HG03139 (cell line): ENCODE measurements around the gene PLA1A.
"Not testable (repeated sequence)": the region's sequence is repeated elsewhere in the genome, so short reads cannot be mapped to it uniquely, and the experiment has no call there.

Source experiments
- ATAC-seq: cut with Tn5 transposase; IDR thresholded peaks from one replicate; pipeline ENCODE4 v1.9.1; 2021; ENCODE audit not compliant: unreplicated experiment

Gene PLA1A

DNA sequence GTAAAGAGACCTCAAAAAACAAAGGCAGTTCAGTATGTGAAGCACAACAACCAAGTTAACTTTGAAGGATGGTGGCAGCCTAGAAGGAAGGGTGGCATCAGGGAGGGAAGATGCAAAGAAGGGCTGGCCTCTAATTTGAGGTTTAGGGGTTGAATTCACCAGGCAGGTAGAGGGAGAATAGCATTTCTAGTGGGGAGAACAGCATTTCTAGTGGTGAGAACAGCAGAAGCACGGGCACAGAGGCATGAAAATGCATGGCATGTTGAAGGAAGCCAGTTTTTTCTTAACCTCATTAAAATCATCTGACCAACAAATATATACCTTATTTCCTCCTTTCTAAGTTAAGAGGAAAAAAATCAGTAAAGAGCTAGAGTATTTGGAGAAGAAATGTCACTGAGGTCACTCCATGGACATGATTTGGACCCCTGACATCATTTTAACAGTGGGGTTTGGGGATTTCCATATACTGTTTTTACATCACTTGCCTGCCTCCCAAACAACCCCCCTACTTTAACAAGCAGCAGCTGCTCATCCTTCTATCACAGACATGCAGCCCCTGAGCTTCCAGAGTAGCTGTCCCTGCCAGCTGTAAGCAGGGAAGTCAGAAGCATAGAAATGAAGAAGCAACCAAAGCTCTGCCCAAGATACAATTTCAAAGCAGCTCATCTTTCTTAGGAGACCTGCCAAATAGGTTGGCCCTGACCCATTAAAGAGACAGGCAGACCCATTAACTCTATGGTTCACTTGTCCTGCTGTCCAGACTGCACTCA lies 65.1 kb downstream of the PLA1A start:
- no peak for ATAC-seq

DNA sequence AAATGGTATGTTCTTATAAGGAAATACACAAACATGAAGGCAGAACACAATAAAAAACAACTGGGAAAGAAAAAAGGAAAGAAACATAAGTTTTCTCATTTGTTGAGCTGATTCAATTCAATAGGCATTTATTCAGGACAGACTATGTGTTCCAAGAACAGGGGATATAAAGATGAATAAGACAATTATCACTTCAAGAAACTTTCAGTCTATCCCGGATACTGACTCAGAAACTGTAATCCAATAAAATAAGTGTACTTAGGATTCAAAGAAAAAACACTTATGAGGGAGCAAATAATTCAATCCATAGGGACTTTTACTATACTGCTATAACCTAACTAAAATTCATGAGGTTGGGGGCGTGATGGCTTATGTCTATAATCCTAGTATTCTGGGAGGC lies 66.2 kb downstream of the PLA1A start:
- no peak for ATAC-seq

DNA sequence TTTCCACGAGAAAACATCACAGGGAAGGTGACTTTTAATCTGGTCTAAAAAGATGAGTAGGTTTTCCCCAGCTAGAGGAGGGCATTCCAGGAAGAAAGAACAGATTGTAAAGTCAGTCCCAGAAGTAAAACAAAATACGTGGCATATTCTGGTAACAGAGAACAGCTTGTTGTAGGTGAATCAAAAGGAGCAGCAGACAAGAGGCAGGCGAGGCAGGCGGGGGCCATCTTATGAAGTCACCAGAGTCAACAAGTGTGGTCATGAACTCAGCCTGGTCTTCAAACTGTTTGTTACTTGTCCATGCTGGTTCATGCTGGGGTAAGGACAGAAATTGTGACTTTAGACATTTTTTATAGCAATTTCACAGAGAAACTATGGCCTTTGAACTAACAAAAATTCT lies 66.7 kb downstream of the PLA1A start:
- no peak for ATAC-seq

DNA sequence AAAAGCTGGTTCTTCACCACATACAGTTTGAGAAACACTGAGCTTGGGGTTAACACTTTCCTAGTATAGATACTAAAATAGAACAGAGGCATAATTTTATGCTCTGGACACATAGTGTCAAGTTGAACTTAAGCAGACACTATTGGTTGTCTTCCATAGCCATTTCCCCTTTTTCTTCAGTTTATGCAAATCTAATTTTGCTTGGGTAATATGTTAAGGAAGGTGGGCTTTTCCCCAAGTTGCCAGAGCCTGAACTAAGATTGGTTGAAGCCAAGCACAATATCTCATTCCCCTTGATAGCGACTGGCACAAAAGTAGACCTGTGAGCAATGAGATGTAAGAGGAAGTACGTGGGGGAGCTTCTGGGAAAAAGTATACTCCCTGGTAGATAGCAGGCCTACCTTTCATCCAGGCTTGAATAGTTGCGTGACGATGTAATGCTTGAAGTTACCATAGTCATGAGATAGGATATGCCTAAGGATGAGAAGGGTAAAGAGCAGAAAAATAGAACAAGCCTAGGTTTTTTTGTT lies 67.2 kb downstream of the PLA1A start:
- no peak for ATAC-seq

DNA sequence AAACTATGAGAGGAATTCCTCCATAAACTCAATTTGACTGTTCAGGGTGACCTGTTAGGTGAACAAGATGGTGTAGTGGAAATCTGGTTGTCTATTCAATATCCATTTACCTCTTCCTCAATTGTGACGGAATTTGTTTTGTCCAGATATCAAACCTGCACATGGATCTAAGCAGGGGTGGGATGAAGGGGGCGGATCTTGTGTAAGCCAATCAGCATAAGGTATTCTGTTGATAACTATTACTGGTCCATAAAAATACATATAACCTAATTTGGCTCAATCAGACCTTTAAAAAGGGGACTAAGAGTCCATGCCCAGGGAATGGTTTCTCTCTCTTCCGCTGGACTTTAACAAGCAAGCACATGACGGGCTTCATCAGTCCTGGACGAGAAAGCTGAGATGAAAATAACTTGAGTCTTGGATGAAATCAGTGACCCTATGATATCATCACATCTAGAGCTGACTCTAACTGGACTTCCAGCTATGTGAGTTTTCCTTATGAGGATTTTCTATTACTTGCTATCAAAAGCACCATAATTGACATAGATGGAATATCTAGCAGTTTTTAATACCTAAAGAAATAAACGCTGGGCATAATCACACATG lies 68.4 kb downstream of the PLA1A start:
- ATAC-seq: no peak

DNA sequence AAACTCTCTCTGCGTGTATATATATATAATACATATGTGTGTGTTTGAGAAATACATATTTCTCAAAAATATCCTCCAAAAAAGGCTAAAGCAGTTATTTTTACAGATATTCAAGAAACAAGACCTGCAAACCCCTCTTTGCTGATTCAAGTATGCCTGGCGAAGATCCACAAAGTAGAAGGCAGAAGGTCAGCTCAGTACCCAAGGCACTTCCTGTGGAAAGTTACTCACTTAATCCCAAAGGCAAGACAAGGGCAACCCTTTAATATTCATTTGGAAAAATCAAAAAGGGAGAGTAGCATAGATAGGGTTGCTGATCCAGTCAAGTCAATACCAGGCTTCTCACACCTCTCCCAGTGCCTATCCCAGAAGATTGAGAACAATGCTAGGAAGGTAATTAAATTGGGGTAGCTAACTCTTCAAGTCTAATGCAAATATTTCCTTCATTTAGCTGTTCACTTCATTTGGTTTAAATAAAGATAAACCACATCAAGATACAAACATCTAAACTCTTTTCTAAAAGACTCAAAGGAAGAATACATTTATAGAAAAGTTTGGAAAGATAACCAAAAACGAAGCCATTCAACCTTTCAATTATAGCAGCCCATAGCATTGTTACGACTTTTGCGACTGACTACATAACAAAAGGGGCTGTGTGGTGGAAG lies 72.4 kb downstream of the PLA1A start:
- no peak for ATAC-seq

DNA sequence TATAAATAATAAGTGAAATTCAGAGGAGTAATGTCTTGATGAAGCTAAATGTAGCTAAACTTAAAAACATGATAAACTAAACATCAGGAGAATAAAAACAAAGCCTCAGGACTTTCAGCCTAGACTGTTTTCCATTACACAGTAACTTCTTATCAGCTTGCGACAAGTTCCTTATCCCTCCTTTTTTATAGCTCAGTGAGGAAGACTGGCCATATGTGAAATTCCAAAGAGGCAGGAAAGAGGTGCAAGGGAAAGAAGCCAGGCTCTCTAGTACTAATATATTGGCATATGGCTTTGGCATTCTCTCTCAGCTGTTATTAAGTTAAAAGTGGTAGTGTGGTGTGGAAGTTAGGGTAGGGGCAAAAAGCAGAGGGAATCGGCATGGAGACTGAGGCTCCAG lies 75.1 kb downstream of the PLA1A start:
- no peak for ATAC-seq

DNA sequence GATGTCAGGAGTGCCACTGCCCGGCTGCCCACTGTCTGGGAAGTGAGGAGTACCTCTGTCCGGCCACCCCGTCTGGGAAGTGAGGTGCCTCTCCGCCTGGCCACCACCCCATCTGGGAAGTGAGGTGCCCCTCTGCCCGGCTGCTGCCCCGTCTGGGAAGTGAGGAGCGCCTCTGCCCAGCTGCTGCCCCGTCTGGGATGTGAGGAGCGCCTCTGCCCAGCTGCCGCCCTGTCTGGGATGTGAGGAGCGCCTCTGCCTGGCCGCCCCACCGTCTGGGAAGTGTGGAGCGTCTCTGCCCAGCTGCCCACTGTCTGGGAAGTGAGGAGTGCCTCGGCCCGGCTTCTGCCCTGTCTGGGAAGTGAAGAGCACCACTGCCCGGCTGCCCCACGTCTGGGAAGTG lies 76.2 kb downstream of the PLA1A start:
- no peak for ATAC-seq

DNA sequence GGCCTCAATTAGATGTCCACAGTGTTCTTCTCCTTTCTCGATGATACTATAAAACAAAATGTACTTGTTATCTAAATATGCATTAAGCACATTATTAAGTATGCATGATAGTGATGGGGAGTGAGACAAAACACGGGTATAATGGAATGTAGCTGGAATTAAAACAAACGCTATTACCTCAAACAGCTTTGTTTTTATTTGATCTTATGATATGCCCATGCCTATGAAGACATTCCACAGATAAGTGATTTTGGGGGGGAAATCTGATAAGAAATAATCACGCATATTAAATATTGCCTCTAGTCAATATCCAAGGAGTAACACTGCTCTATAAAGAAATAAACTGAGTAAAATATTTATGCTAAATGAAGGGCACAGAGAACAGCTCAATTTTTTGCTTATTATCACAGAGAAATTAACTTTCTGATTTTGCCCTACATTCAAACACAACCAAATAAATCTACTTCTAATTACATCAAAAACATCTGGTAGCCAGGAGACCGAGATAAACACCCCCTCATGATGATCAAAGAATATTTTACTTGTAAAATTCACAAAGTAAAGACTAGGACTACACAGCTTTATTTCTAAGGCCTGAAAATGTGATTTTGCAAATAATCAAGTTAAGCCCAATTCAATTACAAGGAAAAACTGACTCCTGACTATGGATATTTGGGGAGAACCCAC lies 77.6 kb downstream of the PLA1A start:
- ATAC-seq: no peak

DNA sequence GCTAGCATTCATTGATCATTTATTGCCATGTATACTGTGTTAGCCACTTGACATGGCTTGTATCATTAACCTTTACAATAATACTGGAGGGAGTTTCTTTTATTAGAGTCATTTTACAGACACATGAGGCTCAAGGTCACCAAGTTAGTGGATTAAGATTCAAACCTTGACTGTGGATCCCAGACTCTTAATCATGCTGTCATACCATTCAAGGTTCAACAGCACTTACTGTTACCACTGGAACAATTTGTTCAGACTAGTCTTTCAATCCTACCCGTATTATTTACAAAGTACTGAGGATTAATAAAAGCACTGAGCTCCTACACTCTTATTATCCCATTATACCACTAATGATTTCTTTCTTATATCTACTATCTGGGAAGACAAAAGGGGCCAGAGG lies 78.3 kb downstream of the PLA1A start:
- ATAC-seq: no peak

DNA sequence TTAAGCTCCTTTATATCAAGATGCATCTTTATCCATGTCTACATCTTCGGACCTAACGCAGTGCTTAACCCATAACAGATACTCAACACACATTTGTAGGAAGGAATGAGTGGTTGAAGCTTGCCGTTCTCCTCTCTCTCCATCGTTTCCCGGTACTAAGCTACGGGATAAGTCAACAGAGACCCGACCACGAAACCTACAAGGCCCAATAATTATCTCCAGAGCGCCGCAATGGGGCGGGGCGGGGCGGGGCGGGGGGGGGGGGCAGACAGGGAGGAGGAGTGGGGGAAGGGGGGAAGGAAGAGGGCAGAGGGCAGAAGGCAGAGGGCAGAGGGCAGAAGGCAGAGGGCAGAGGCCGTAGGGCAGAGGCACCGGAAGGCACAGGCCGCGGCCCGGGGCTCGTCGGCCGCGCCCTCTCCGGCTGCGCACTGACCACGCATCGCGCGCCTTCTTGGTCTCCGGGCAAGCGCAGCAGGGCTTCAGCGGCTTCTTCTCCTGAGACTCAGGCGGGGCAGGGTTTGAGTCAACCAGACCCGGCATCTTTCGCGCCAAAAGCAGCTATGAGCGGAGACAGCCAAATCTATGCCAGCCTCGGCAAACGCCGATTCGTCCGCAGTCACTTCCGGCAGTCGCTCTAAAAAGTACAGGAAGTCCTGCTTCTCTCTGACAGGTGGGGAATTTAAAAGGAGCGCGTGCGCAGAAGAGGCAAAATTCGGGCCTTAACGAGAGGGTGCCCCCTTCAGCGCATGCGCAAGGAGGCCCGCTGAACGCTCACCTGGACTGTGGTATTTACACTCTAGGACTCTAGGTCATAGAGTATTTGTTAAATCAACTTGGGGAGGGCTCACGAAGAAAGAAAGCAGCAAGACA lies 79.3 kb downstream of the PLA1A start, which contains the start of gene COX17:
Gene COX17, minus strand, starts transcription at position 636 of the 870 bp plus-strand sequence. Its CDS starts 96 bp downstream, at position 540.
- ATAC-seq: peak; percentile 84

DNA sequence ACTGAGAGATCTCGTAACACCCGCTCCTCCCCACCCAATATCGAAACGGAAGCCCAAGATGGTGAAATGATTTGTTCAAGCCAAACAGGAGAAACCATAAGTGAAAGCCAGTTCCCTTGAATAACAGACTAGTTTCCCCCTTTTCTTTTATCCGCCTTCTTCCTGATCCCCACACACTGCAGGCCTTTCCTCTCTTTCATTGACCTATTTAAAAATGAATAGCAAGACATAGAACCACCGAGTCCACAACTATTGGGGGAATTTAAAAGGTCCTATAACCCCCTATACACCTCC lies 79.9 kb downstream of the PLA1A start:
- no peak for ATAC-seq

DNA sequence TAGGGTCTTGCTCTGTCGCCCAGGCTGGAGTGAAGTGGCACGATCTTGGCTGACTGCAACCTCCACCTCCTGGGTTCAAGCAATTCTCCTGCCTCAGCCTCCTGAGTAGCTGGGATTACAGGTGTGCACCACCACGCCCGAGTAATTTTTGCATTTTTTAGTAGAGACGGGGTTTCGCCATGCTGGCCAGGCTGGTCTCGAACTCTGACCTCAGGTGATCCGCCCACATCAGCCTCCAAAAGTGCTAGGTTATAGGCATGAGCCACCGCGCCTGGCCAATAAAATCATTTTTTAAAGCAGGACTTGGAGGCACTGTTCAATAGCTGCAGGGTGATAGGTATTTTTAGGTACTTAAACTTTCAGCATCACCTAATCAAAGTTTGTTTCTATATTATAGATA lies 80.5 kb downstream of the PLA1A start:
- ATAC-seq: not testable (repeated sequence)
